Peyer's patch (tissue), 4 donors: ENCODE measurements around the gene ZNF514.

Experiments used
- CTCF ChIP-seq, 6 experiments: fragments of 450-650 bp in 4 of 6; fragments of 200-600 bp in 2 of 6; sonication (generic) in 1 of 6; IDR thresholded peaks; one replicate each; pipeline ENCODE4 v1.5.1; 2017 to 2019; ENCODE audit warnings: antibody characterized with exemption in 6 of 6, mild to moderate bottlenecking in 3 of 6, moderate library complexity in 1 of 6
- POLR2A ChIP-seq, 2 donors: fragments of 450-650 bp; IDR thresholded peaks; one replicate each; pipeline ENCODE4 v1.5.1; 2017; ENCODE audit warnings: antibody characterized with exemption in 2 of 2, mild to moderate bottlenecking in 2 of 2, moderate library complexity in 2 of 2

- no peak for TF ChIP-seq CTCF (IDR thresholded peaks at IDR 0.05)
- no peak for TF ChIP-seq POLR2A (IDR thresholded peaks at IDR 0.05)
Observed at GRCh38 chr2:95185973-95186372, 26.3 kb upstream of the ZNF514 start.
